ENCODE measurements around the gene NSUN4.

NSUN4 gene

DNA sequence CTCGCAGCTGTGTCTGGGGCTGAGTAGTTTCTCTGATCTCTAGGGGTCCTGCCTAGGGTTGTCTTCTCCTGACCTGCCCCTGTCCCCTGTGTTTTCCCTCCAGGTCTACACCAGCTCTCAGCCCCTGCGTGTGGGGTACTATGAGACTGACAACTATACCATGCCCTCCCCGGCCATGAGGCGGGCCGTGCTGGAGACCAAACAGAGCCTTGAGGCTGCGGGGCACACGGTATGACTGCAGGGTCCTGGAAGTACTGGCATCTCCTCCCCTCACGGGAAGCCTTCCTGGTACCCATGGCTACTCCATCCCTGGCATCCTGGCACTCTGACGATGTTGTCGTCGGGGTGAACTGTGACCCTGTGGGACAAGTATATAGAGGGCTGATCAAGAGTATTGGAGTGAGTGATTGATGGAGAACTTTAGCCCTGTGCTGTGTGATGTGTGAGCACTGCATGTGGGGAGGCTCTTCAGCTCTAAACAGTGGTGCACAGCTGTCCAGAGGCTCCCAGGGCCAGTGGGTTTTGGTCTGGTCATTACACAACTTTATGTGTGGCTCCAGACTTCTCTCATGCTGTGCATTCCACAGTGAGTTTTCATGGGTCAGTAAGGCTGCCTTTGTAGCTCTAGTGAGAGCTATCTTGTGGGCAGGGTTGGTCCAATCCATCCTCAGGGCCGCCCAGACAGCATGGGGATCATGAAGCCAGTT is 67.9 kb downstream of the NSUN4 start:
- no peak for DNase-seq

- no peak for DNase-seq
Observed at GRCh38 chr1:46409063-46409372, 68.4 kb downstream of the NSUN4 start.

- DNase-seq, result no peak
Observed at GRCh38 chr1:46410156-46411009, 69.8 kb downstream of the NSUN4 start.

DNA sequence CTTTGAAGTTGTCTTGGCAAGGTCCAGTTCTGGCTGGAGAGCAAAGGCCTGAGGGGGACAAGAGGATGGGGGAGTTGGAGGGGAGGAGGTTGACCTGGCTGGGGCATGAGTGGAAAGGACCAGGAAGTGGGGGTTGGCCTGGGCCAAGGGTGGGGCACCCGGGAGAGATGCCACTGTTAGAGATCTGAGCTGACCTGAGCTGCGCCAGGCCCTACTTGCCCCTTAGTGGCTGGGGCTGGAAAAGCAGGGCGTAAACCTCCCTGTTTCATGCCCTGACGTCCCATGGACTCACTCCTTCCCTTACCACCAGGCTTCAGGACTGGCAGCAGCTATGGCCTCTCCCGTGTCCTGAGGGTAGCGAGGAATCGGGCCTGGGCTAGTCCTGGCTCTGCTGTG is 70.4 kb downstream of the NSUN4 start:
- no peak for DNase-seq

Data from NCI-H1092 treated with DMSO at 0.1 percent for 48 hours (cell line).